ENCODE measurements around the gene HHAT. TPM values are rescaled to one million over a fixed set of nuclear protein-coding genes. Genes with fewer than 3 reads are reported as not detected.
A peak's percentile ranks its signal among the peaks of the same experiment; 100 is the strongest.

Gene HHAT
- total RNA-seq, 4 donors from 2014 or later, result 4.8 to 5.9 (median 5.3) TPM

- Histone ChIP-seq H3K36me3 (no peaks in the 10 kb centered on the region), H3K4me1 (peaks cover 0 to 29% (median 15%) of the 10 kb centered on the region in 4 donors), H3K27ac (no peak overlapping the region), H3K27me3 (no peaks in the 10 kb centered on the region), H3K9me3 (no peaks in the 10 kb centered on the region), H3K4me3 (no peak overlapping the region)
- TF ChIP-seq EP300 (IDR thresholded peaks at IDR 0.05) (no peak), CTCF (IDR thresholded peaks at IDR 0.05) (no peak), POLR2A (IDR thresholded peaks at IDR 0.05) (no peak)
- no peak for DNase-seq (ENCODE audit: low spot score in 2 of 2)
- 85 to 87% methylated on average over 2 of the region's 2 CpGs for WGBS, 2 donors
These were observed 267.9 kb downstream of the HHAT start for GRCh38 chr1:210596641-210597040.

- H3K27me3 ChIP-seq, result no peaks in the 10 kb centered on the region
- no peaks in the 10 kb centered on the region for H3K9me3 ChIP-seq
- no peaks in the 10 kb centered on the region for H3K36me3 ChIP-seq
- DNase-seq (ENCODE audit: low spot score in 2 of 2), result no peak
- TF ChIP-seq POLR2A (IDR thresholded peaks at IDR 0.05), result no peak
- no peak for TF ChIP-seq CTCF (IDR thresholded peaks at IDR 0.05)
- TF ChIP-seq EP300 (IDR thresholded peaks at IDR 0.05), result no peak
- no peak overlapping the region for H3K4me3 ChIP-seq
- H3K27ac ChIP-seq, result peak overlapping the region in 3 of 4 donors; percentile 53 to 84 (median 60)
- 43 to 56% methylated on average over 1 of the region's 1 CpG for WGBS, 2 donors
- H3K4me1 ChIP-seq, result peaks cover 0 to 29% (median 15%) of the 10 kb centered on the region in 4 donors
These were observed 268.9 kb downstream of the HHAT start for GRCh38 chr1:210597555-210598134.

- DNase-seq (ENCODE audit: low spot score in 2 of 2), result peak in 1 of 2 donors; percentile 55
- 45 to 51% methylated on average over 3 of the region's 3 CpGs for WGBS, 2 donors
These were observed 269.5 kb downstream of the HHAT start for GRCh38 chr1:210598135-210598652.

GRCh38 chr1:210600421-210601159, 271.9 kb downstream of the HHAT start:
- Histone ChIP-seq H3K27ac (peak overlapping the region in 2 of 4 donors; percentile 35 to 68), H3K36me3 (no peaks in the 10 kb centered on the region)
- WGBS, 2 donors, result 46% methylated on average over 5 of the region's 5 CpGs

More at GRCh38 chr1:210598135-210598652, 269.5 kb downstream of the HHAT start:
- TF ChIP-seq POLR2A (IDR thresholded peaks at IDR 0.05) (no peak), CTCF (IDR thresholded peaks at IDR 0.05) (no peak), EP300 (IDR thresholded peaks at IDR 0.05) (peak in 1 of 2 donors; percentile 19)
- H3K9me3 ChIP-seq, result no peaks in the 10 kb centered on the region
- H3K4me1 ChIP-seq, result peaks cover 0 to 29% (median 15%) of the 10 kb centered on the region in 4 donors
- H3K36me3 ChIP-seq, result no peaks in the 10 kb centered on the region
- peak overlapping the region in 3 of 4 donors; percentile 53 to 84 (median 60) for H3K27ac ChIP-seq
- H3K27me3 ChIP-seq, result no peaks in the 10 kb centered on the region
- H3K4me3 ChIP-seq, result no peak overlapping the region

More at GRCh38 chr1:210600421-210601159, 271.9 kb downstream of the HHAT start:
- Histone ChIP-seq H3K9me3 (no peaks in the 10 kb centered on the region), H3K4me1 (peaks cover 0 to 29% (median 15%) of the 10 kb centered on the region in 4 donors), H3K27me3 (no peaks in the 10 kb centered on the region), H3K4me3 (no peak overlapping the region)
- TF ChIP-seq CTCF (IDR thresholded peaks at IDR 0.05) (no peak), EP300 (IDR thresholded peaks at IDR 0.05) (no peak), POLR2A (IDR thresholded peaks at IDR 0.05) (no peak)
- no peak for DNase-seq (ENCODE audit: low spot score in 2 of 2)
